HepG2 (cell line): Measurements from ENCODE around the gene ZKSCAN4. TPM values are rescaled to one million over a fixed set of nuclear protein-coding genes. Genes with fewer than 3 reads are reported as not detected.

Experiments
- ASH2L ChIP-seq: fragments of 300-600, 200-600 bp; sonication (generic); IDR thresholded peaks from 2 replicates; pipeline ENCODE4 v1.7.0; 2017; ENCODE audit warnings: low read depth, mild to moderate bottlenecking, moderate library complexity, mixed read lengths, low read length; ENCODE audit not compliant: insufficient read length
- CREB1 ChIP-seq, 2 experiments: fragments of 450-650 bp in 1 of 2; IDR thresholded peaks; 2 replicates each; pipeline ENCODE4 v1.6.1; 2016 to 2017; ENCODE audit warnings: control low read depth in 1 of 2, mild to moderate bottlenecking in 1 of 2, missing compliant biosample characterization in 1 of 2, missing genetic modification characterization in 1 of 2
- FOXO1 ChIP-seq: sonication (generic); formaldehyde crosslinking; IDR thresholded peaks from 2 replicates; pipeline ENCODE4 v1.4.0; 2020; ENCODE audit warnings: missing genetic modification reagents
- GMEB1 ChIP-seq: sonication (generic); formaldehyde crosslinking; IDR thresholded peaks from 2 replicates; pipeline ENCODE4 v1.5.1; 2020; ENCODE audit warnings: missing genetic modification reagents, mild to moderate bottlenecking, borderline replicate concordance
- JUNB ChIP-seq: sonication (generic); formaldehyde crosslinking; IDR thresholded peaks from 2 replicates; pipeline ENCODE4 v1.8.0; 2022; ENCODE audit warnings: missing genetic modification reagents, mild to moderate bottlenecking, borderline replicate concordance
- KDM6A ChIP-seq: IDR thresholded peaks from 2 replicates; pipeline ENCODE4 v1.6.1; 2016; ENCODE audit warnings: low read depth
- MED1 ChIP-seq: sonication (generic); formaldehyde crosslinking; IDR thresholded peaks from 2 replicates; pipeline ENCODE4 v1.4.0; 2020; ENCODE audit warnings: missing genetic modification reagents
- MED13 ChIP-seq: sonication (generic); formaldehyde crosslinking; IDR thresholded peaks from 2 replicates; pipeline ENCODE4 v1.5.0; 2020; ENCODE audit warnings: missing genetic modification reagents
- PAX8 ChIP-seq: sonication (generic); formaldehyde crosslinking; IDR thresholded peaks from 2 replicates; pipeline ENCODE4 v1.8.0; 2022; ENCODE audit warnings: mild to moderate bottlenecking, missing genetic modification reagents, borderline replicate concordance
- REPIN1 ChIP-seq: sonication (generic); formaldehyde crosslinking; IDR thresholded peaks from 2 replicates; pipeline ENCODE4 v1.8.0; 2022; ENCODE audit warnings: missing genetic modification reagents, low read depth, mild to moderate bottlenecking, borderline replicate concordance
- SALL1 ChIP-seq: sonication (generic); formaldehyde crosslinking; IDR thresholded peaks from 2 replicates; pipeline ENCODE4 v1.8.0; 2022; ENCODE audit warnings: mild to moderate bottlenecking, missing genetic modification reagents
- ZNF12 ChIP-seq: sonication (generic); formaldehyde crosslinking; IDR thresholded peaks from 2 replicates; pipeline ENCODE4 v1.5.0; 2020; ENCODE audit warnings: missing genetic modification reagents
- ZNF329 ChIP-seq: sonication (generic); formaldehyde crosslinking; IDR thresholded peaks from 2 replicates; pipeline ENCODE4 v1.9.0; 2021; ENCODE audit warnings: low read depth, mild to moderate bottlenecking, missing genetic modification reagents
- ZNF660 ChIP-seq: sonication (generic); formaldehyde crosslinking; IDR thresholded peaks from 2 replicates; pipeline ENCODE4 v1.5.1; 2020; ENCODE audit warnings: mild to moderate bottlenecking, low read depth, missing genetic modification reagents, borderline replicate concordance
- polyA plus RNA-seq, 8 experiments: library from polyadenylated mRNA; depleted of rRNA in 3 of 8; stranded (reverse) in 7 of 8; unstranded in 1 of 8; fragments of >200 nt; fragmentation: Illumina TruSeq in 4 of 8; extraction: Trizol in 4 of 8; gene quantifications; 2 replicates each; pipeline versions ENCODE4 v1.2.1 to v1.2.3, GENCODE V29; 2011 to 2016; ENCODE audit warnings: low read depth in 4 of 8, missing spikeins in 1 of 8, mixed read lengths in 1 of 8; ENCODE audit not compliant: insufficient read depth in 1 of 8
- total RNA-seq, 5 experiments: library from RNA; depleted of rRNA; stranded (reverse); fragments of >200 nt; fragmentation: Illumina TruSeq; extraction: Trizol; gene quantifications; 2 replicates each; pipeline ENCODE4 v1.2.3, GENCODE V29; 2016; ENCODE audit warnings: low read depth in 1 of 5
- TF ChIP-seq, protein P1 (sequence below): IDR thresholded peaks from 2 replicates; pipeline ENCODE4 v1.6.1; 2016; ENCODE audit warnings: low read depth, missing genetic modification reagents, missing compliant biosample characterization
- TF ChIP-seq, protein P2 (sequence below): sonication (generic); formaldehyde crosslinking; IDR thresholded peaks from 2 replicates; pipeline ENCODE4 v1.8.0; 2022; ENCODE audit warnings: missing genetic modification reagents, mild to moderate bottlenecking, moderate library complexity, borderline replicate concordance
- TF ChIP-seq, protein P3 (sequence below): sonication (generic); formaldehyde crosslinking; IDR thresholded peaks from 2 replicates; pipeline ENCODE4 v1.4.0; 2020; ENCODE audit warnings: mild to moderate bottlenecking, low read depth, missing genetic modification reagents

The ZKSCAN4 gene
- total and polyA plus RNA-seq, 2 of the 13 experiments (the other 11 are each of a cell fraction or from before 2014, with no cell fraction given) = 2.9 to 7.8 TPM

GRCh38 chr6:28218312-28219248, 33.5 kb downstream of the ZKSCAN4 start (continued):
- TF ChIP-seq, protein P1, sequence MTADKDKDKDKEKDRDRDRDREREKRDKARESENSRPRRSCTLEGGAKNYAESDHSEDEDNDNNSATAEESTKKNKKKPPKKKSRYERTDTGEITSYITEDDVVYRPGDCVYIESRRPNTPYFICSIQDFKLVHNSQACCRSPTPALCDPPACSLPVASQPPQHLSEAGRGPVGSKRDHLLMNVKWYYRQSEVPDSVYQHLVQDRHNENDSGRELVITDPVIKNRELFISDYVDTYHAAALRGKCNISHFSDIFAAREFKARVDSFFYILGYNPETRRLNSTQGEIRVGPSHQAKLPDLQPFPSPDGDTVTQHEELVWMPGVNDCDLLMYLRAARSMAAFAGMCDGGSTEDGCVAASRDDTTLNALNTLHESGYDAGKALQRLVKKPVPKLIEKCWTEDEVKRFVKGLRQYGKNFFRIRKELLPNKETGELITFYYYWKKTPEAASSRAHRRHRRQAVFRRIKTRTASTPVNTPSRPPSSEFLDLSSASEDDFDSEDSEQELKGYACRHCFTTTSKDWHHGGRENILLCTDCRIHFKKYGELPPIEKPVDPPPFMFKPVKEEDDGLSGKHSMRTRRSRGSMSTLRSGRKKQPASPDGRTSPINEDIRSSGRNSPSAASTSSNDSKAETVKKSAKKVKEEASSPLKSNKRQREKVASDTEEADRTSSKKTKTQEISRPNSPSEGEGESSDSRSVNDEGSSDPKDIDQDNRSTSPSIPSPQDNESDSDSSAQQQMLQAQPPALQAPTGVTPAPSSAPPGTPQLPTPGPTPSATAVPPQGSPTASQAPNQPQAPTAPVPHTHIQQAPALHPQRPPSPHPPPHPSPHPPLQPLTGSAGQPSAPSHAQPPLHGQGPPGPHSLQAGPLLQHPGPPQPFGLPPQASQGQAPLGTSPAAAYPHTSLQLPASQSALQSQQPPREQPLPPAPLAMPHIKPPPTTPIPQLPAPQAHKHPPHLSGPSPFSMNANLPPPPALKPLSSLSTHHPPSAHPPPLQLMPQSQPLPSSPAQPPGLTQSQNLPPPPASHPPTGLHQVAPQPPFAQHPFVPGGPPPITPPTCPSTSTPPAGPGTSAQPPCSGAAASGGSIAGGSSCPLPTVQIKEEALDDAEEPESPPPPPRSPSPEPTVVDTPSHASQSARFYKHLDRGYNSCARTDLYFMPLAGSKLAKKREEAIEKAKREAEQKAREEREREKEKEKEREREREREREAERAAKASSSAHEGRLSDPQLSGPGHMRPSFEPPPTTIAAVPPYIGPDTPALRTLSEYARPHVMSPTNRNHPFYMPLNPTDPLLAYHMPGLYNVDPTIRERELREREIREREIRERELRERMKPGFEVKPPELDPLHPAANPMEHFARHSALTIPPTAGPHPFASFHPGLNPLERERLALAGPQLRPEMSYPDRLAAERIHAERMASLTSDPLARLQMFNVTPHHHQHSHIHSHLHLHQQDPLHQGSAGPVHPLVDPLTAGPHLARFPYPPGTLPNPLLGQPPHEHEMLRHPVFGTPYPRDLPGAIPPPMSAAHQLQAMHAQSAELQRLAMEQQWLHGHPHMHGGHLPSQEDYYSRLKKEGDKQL (CRISPR knock-in tag) = no peak
- TF ChIP-seq, protein P2, sequence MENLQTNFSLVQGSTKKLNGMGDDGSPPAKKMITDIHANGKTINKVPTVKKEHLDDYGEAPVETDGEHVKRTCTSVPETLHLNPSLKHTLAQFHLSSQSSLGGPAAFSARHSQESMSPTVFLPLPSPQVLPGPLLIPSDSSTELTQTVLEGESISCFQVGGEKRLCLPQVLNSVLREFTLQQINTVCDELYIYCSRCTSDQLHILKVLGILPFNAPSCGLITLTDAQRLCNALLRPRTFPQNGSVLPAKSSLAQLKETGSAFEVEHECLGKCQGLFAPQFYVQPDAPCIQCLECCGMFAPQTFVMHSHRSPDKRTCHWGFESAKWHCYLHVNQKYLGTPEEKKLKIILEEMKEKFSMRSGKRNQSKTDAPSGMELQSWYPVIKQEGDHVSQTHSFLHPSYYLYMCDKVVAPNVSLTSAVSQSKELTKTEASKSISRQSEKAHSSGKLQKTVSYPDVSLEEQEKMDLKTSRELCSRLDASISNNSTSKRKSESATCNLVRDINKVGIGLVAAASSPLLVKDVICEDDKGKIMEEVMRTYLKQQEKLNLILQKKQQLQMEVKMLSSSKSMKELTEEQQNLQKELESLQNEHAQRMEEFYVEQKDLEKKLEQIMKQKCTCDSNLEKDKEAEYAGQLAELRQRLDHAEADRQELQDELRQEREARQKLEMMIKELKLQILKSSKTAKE (CRISPR knock-in tag) = no peak
- TF ChIP-seq ZNF12 (CRISPR knock-in tag) (no peak), MED1 (peak; percentile 33), ZNF660 (CRISPR knock-in tag) (no peak), CREB1 (IDR thresholded peaks at IDR 0.05) (no peak), CREB1 (CRISPR knock-in tag; IDR thresholded peaks at IDR 0.05) (no peak), SALL1 (CRISPR knock-in tag) (peak; percentile 80), MED13 (CRISPR knock-in tag) (peak; percentile 57; the same call in 1 of the 2 replicates), GMEB1 (CRISPR knock-in tag) (no peak; the same call in 1 of the 2 replicates), PAX8 (CRISPR knock-in tag) (no peak; the same call in 1 of the 2 replicates), REPIN1 (CRISPR knock-in tag) (peak; percentile 74), FOXO1 (0 out of 2 replicates have a peak, but pooled peaks have one; percentile 4), KDM6A (CRISPR knock-in tag) (no peak), ZNF329 (CRISPR knock-in tag) (no peak), JUNB (CRISPR knock-in tag) (no peak), ASH2L (peak; percentile 94)
- TF ChIP-seq, protein P3, sequence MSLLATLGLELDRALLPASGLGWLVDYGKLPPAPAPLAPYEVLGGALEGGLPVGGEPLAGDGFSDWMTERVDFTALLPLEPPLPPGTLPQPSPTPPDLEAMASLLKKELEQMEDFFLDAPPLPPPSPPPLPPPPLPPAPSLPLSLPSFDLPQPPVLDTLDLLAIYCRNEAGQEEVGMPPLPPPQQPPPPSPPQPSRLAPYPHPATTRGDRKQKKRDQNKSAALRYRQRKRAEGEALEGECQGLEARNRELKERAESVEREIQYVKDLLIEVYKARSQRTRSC (CRISPR knock-in tag) = 0 out of 2 replicates have a peak, but pooled peaks have one; percentile 50
